ENCODE results near the gene VCP. TPM values are rescaled to one million over a fixed set of nuclear protein-coding genes. Genes with fewer than 3 reads are reported as not detected.

The VCP gene
- total RNA-seq, 4 donors from 2014 or later, result 265 to 354 (median 342) TPM

DNA sequence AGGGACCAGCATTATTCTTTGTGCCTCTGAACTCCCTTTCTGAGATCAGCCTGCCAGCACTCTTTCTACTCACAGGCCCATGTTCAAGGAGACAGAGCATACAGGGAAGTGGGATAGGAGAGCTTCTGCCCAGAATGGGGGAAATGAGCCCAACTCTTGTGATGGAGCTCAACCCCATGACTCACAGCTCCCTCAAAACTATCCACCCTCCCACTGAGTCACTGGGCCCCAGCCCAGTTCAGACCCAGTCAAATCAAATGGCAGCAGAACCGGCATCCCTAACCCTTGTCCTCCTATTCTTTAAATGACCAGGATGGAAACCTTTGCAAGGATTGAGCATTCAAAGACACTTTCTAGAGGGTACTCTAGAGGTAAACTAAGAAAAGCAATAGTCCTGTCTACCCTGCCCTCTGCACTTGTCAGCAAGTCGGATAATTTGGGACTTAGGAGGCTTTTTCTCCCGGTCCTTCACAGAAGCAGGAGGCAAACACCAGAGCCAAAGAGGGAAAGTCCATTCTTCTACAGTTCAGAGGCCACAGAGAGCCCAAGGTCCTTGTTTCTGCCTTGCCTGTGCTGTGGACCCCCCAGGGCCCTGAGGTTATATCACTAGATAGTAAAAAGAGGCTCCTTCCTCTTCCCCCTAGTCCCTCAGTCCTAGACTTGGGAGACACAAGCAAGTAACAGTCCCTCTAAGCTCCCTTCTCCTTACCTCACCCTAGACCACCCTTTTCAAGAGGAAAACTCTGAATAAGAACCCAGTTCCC, 40.0 kb upstream of the VCP start:
- intact Hi-C loops (cut with DNase I; ENCODE audit: low total_unique reads), result loop anchor here (10.0 kb wide), 3 partner anchors 252 to 702 kb away; partner anchors contain the start of genes DNAI1, FAM219A, HINT2 and SPAG8

GRCh38 chr9:35111001-35111933, 38.8 kb upstream of the VCP start:
- no peaks in the 10 kb centered on the region for H3K9me3 ChIP-seq
- peak overlapping the region; percentile 75 to 91 (median 86) for H3K4me3 ChIP-seq
- ATAC-seq, result peak; percentile 80 to 83
- H3K27me3 ChIP-seq, result no peaks in the 10 kb centered on the region
- H3K27ac ChIP-seq, result peak overlapping the region; percentile 91 to 96 (median 94)
- in situ Hi-C loops (cut with MboI; ENCODE audit: low sequenced_read_pairs in 4 of 4), result loop anchor here in 2 of 4 donors (10.0 to 25.0 kb wide), 2 partner anchors 444 to 451 kb away; a partner anchor contains a TSS
- TF ChIP-seq POLR2A (IDR thresholded peaks at IDR 0.05) (peak; percentile 95), CTCF (IDR thresholded peaks at IDR 0.05 in 4 of 5, conservative IDR thresholded peaks at IDR 0.05 in 1 of 5) (no peak)
- peaks cover 0 to 23% of the 10 kb centered on the region in 2 donors for H3K36me3 ChIP-seq
- intact Hi-C loops (cut with DNase I; ENCODE audit: low total_unique reads), result loop anchor here (1.0 to 10.0 kb wide), 4 partner anchors 119 to 704 kb away; partner anchors contain the start of genes DNAI1, FAM219A, HINT2 and SPAG8
- peaks cover 26 to 38% of the 10 kb centered on the region in 2 donors for H3K4me1 ChIP-seq
- peak; percentile 98 to 99 for DNase-seq

More for the DNA sequence above, 40.0 kb upstream of the VCP start:
- no peaks in the 10 kb centered on the region for H3K9me3 ChIP-seq
- peaks cover 30 to 38% of the 10 kb centered on the region in 2 donors for H3K4me1 ChIP-seq
- peak overlapping the region in 1 of 4 donors; percentile 90 for H3K4me3 ChIP-seq
- TF ChIP-seq POLR2A (IDR thresholded peaks at IDR 0.05), result no peak
- TF ChIP-seq CTCF (IDR thresholded peaks at IDR 0.05 in 4 of 5, conservative IDR thresholded peaks at IDR 0.05 in 1 of 5), result no peak
- H3K27me3 ChIP-seq, result no peaks in the 10 kb centered on the region
- in situ Hi-C loops (cut with MboI; ENCODE audit: low sequenced_read_pairs in 4 of 4), result loop anchor here in 2 of 4 donors (10.0 to 25.0 kb wide), 2 partner anchors 442 to 450 kb away; a partner anchor contains a TSS
- ATAC-seq (no peak), DNase-seq (no peak)
- H3K27ac ChIP-seq, result peak overlapping the region; percentile 83 to 96 (median 88)
- peaks cover 0 to 11% of the 10 kb centered on the region in 2 donors for H3K36me3 ChIP-seq

GRCh38 chr9:35110327-35110761, 37.9 kb upstream of the VCP start:
- peak overlapping the region; percentile 75 to 91 (median 86) for H3K4me3 ChIP-seq
- intact Hi-C loops (cut with DNase I; ENCODE audit: low total_unique reads), result loop anchor here (10.0 kb wide), 3 partner anchors 254 to 704 kb away; partner anchors contain the start of genes DNAI1, FAM219A, HINT2 and SPAG8
- ATAC-seq, result peak in 1 of 2 donors; percentile 5
- in situ Hi-C loops (cut with MboI; ENCODE audit: low sequenced_read_pairs in 4 of 4), result loop anchor here in 2 of 4 donors (10.0 to 25.0 kb wide), 2 partner anchors 444 to 452 kb away; a partner anchor contains a TSS
- no peaks in the 10 kb centered on the region for H3K9me3 ChIP-seq
- H3K27me3 ChIP-seq, result no peaks in the 10 kb centered on the region
- TF ChIP-seq POLR2A (IDR thresholded peaks at IDR 0.05), result no peak
- TF ChIP-seq CTCF (IDR thresholded peaks at IDR 0.05 in 4 of 5, conservative IDR thresholded peaks at IDR 0.05 in 1 of 5), result no peak
- peaks cover 25 to 36% of the 10 kb centered on the region in 2 donors for H3K4me1 ChIP-seq
- peak in 1 of 2 donors; percentile 59 for DNase-seq
- H3K27ac ChIP-seq, result peak overlapping the region; percentile 91 to 96 (median 94)
- peaks cover 0 to 32% of the 10 kb centered on the region in 2 donors for H3K36me3 ChIP-seq

GRCh38 chr9:35108946-35109575, 36.6 kb upstream of the VCP start:
- peaks cover 14 to 25% of the 10 kb centered on the region in 2 donors for H3K4me1 ChIP-seq
- H3K27me3 ChIP-seq, result no peaks in the 10 kb centered on the region
- H3K36me3 ChIP-seq, result peaks cover 0 to 45% of the 10 kb centered on the region in 2 donors
- ATAC-seq (no peak), DNase-seq (no peak)
- H3K27ac ChIP-seq, result no peak overlapping the region
- intact Hi-C loops (cut with DNase I; ENCODE audit: low total_unique reads), result no loop called here
- H3K9me3 ChIP-seq, result no peaks in the 10 kb centered on the region
- no peak for TF ChIP-seq POLR2A (IDR thresholded peaks at IDR 0.05)
- TF ChIP-seq CTCF (IDR thresholded peaks at IDR 0.05 in 4 of 5, conservative IDR thresholded peaks at IDR 0.05 in 1 of 5), result no peak
- in situ Hi-C loops (cut with MboI; ENCODE audit: low sequenced_read_pairs in 4 of 4), result loop anchor here in 1 of 4 donors (25.0 kb wide), 1 partner anchor 453 kb away; a partner anchor contains a TSS
- H3K4me3 ChIP-seq, result no peak overlapping the region

Measured in gastrocnemius medialis (tissue), 4 donors.